Liver (tissue), 9 donors: ENCODE data around the gene DRAXIN. TPM values are rescaled to one million over a fixed set of nuclear protein-coding genes. Genes with fewer than 3 reads are reported as not detected.
A peak's percentile ranks its signal among the peaks of the same experiment; 100 is the strongest.

Experiments used
- DNase-seq: peaks from one replicate; pipeline ENCODE4 v3.0.0-alpha.2; 2017; ENCODE audit warnings: low spot score
- H3K27ac ChIP-seq, 2 donors: one replicate each; pipeline ENCODE4 v1.7.0; 2013; ENCODE audit warnings: inconsistent platforms in 2 of 2, low read length in 2 of 2, control low read depth in 1 of 2, low read depth in 1 of 2, mild to moderate bottlenecking in 1 of 2
- H3K27me3 ChIP-seq, 4 donors: one replicate each; pipeline versions ENCODE4 v1.6.1 to v1.7.0; 2013; ENCODE audit warnings: low read length in 3 of 4, inconsistent platforms in 1 of 4, mild to moderate bottlenecking in 1 of 4, moderate library complexity in 1 of 4; ENCODE audit not compliant: control insufficient read depth in 4 of 4, insufficient read depth in 4 of 4
- H3K36me3 ChIP-seq, 4 donors: one replicate each; pipeline versions ENCODE4 v1.6.1 to v1.7.0; 2013; ENCODE audit warnings: low read length in 3 of 4, mild to moderate bottlenecking in 3 of 4, low read depth in 1 of 4, moderate library complexity in 1 of 4; ENCODE audit not compliant: control insufficient read depth in 4 of 4, insufficient read depth in 3 of 4
- H3K4me1 ChIP-seq, 4 donors: one replicate each; pipeline versions ENCODE4 v1.6.1 to v1.7.0; 2013; ENCODE audit warnings: low read length in 3 of 4, mild to moderate bottlenecking in 3 of 4, moderate library complexity in 1 of 4; ENCODE audit not compliant: control insufficient read depth in 4 of 4, insufficient read depth in 4 of 4
- H3K4me3 ChIP-seq, 3 donors: one replicate each; pipeline versions ENCODE4 v1.6.1 to v1.7.0; 2013; ENCODE audit warnings: low read length in 3 of 3, control low read depth in 1 of 3, low read depth in 1 of 3, mild to moderate bottlenecking in 1 of 3
- H3K9ac ChIP-seq, 2 donors: one replicate each; pipeline ENCODE4 v1.7.0; 2013; ENCODE audit warnings: low read length in 2 of 2, mild to moderate bottlenecking in 2 of 2, moderate library complexity in 2 of 2, control low read depth in 1 of 2, low read depth in 1 of 2
- H3K9me3 ChIP-seq, 4 donors: one replicate each; pipeline versions ENCODE4 v1.6.1 to v1.7.0; 2013; ENCODE audit warnings: low read length in 3 of 4; ENCODE audit not compliant: control insufficient read depth in 4 of 4
- ATF3 ChIP-seq: IDR thresholded peaks from 2 replicates; pipeline ENCODE4 v1.6.1; 2016; ENCODE audit warnings: antibody characterized with exemption
- FOXA1 ChIP-seq: IDR thresholded peaks from 2 replicates; pipeline ENCODE4 v1.6.1; 2016; ENCODE audit warnings: antibody characterized with exemption
- FOXA2 ChIP-seq: IDR thresholded peaks from 2 replicates; pipeline ENCODE4 v1.6.1; 2016; ENCODE audit warnings: antibody characterized with exemption
- GABPA ChIP-seq, 2 donors: IDR thresholded peaks in 1 of 2; conservative IDR thresholded peaks in 1 of 2; 2 replicates each; pipeline ENCODE4 v1.6.1; 2016; ENCODE audit warnings: antibody characterized with exemption in 2 of 2, mild to moderate bottlenecking in 1 of 2, moderate library complexity in 1 of 2
- HNF4A ChIP-seq, 2 donors: conservative IDR thresholded peaks; 2 replicates each; pipeline ENCODE4 v1.6.1; 2016; ENCODE audit warnings: antibody characterized with exemption in 2 of 2, mild to moderate bottlenecking in 2 of 2
- HNF4G ChIP-seq: IDR thresholded peaks from 2 replicates; pipeline ENCODE4 v1.6.1; 2016; ENCODE audit warnings: antibody characterized with exemption
- JUND ChIP-seq, 2 donors: IDR thresholded peaks; 2 replicates each; pipeline ENCODE4 v1.6.1; 2016; ENCODE audit warnings: antibody characterized with exemption in 2 of 2
- MAX ChIP-seq: IDR thresholded peaks from 2 replicates; pipeline ENCODE4 v1.6.1; 2016; ENCODE audit warnings: antibody characterized with exemption
- NR2F2 ChIP-seq: IDR thresholded peaks from 2 replicates; pipeline ENCODE4 v1.6.1; 2016; ENCODE audit warnings: antibody characterized with exemption
- RAD21 ChIP-seq, 2 donors: IDR thresholded peaks; 2 replicates each; pipeline ENCODE4 v1.6.1; 2016; ENCODE audit warnings: antibody characterized with exemption in 2 of 2, mild to moderate bottlenecking in 2 of 2
- REST ChIP-seq: IDR thresholded peaks from 2 replicates; pipeline ENCODE4 v1.6.1; 2016; ENCODE audit warnings: antibody characterized with exemption, mild to moderate bottlenecking
- RXRA ChIP-seq, 2 donors: IDR thresholded peaks; 2 replicates each; pipeline ENCODE4 v1.6.1; 2017 to 2018; ENCODE audit warnings: antibody characterized with exemption in 2 of 2, mild to moderate bottlenecking in 1 of 2
- SP1 ChIP-seq: IDR thresholded peaks from 2 replicates; pipeline ENCODE4 v1.6.1; 2018; ENCODE audit warnings: antibody characterized with exemption, mild to moderate bottlenecking
- TAF1 ChIP-seq: conservative IDR thresholded peaks from 2 replicates; pipeline ENCODE4 v1.6.1; 2016; ENCODE audit warnings: antibody characterized with exemption, mild to moderate bottlenecking
- YY1 ChIP-seq: IDR thresholded peaks from 2 replicates; pipeline ENCODE4 v1.6.1; 2016; ENCODE audit warnings: antibody characterized with exemption, mild to moderate bottlenecking
- ZBTB33 ChIP-seq: IDR thresholded peaks from 2 replicates; pipeline ENCODE4 v1.6.1; 2016; ENCODE audit warnings: antibody characterized with exemption
- WGBS: extraction: QIAGEN DNeasy Blood & Tissue Kit; methylation state at CpG from one replicate; pipeline ENCODE4 v1.1.7; 2013; 5-methylcytosine and 5-hydroxymethylcytosine counted together
- polyA plus RNA-seq, 2 donors: library from polyadenylated mRNA; stranded (reverse) in 1 of 2; unstranded in 1 of 2; fragments of 200-250 nt in 1 of 2; fragments of >200 nt in 1 of 2; fragmentation: Nextera tagmentation in 1 of 2; extraction: Ambion mirVana in 1 of 2; gene quantifications; one replicate each; pipeline versions ENCODE4 v1.2.1 to v1.2.3, GENCODE V29; 2013 to 2015
- total RNA-seq, 2 donors: library from RNA; depleted of rRNA; stranded (reverse); fragments of >200 nt; gene quantifications; one replicate each; pipeline ENCODE4 v1.2.3, GENCODE V29; 2014
- donor health status: healthy.
- donor health status: healthy.
- donor health status: healthy.
- donor health status: healthy.
- donor health status: healthy.

Gene DRAXIN
- total and polyA plus RNA-seq, 4 donors: under 0.01 to 0.01 TPM; not detected in 2

GRCh38 chr1:11729155-11729497 lies 37.6 kb downstream of the DRAXIN start:
- Histone ChIP-seq H3K9ac (no peak overlapping the region), H3K4me3 (no peak overlapping the region), H3K27ac (peak overlapping the region in 1 of 2 donors; percentile 56), H3K4me1 (peaks cover 0 to 13% (median 10%) of the 10 kb centered on the region in 4 donors), H3K36me3 (no peaks in the 10 kb centered on the region), H3K27me3 (no peaks in the 10 kb centered on the region), H3K9me3 (no peaks in the 10 kb centered on the region)
- WGBS: 79% methylated on average over 11 of the region's 11 CpGs
- TF ChIP-seq MAX (no peak), FOXA1 (no peak), GABPA (IDR thresholded peaks at IDR 0.05 in 1 of 2, conservative IDR thresholded peaks at IDR 0.05 in 1 of 2) (no peak), REST (no peak), SP1 (no peak), RAD21 (IDR thresholded peaks at IDR 0.05) (no peak), RXRA (IDR thresholded peaks at IDR 0.05) (no peak), HNF4A (conservative IDR thresholded peaks at IDR 0.05) (no peak), YY1 (no peak), TAF1 (no peak), FOXA2 (no peak), NR2F2 (no peak)
- no peak for DNase-seq

- Histone ChIP-seq H3K9me3 (no peaks in the 10 kb centered on the region), H3K27ac (peak overlapping the region in 1 of 2 donors; percentile 56), H3K27me3 (no peaks in the 10 kb centered on the region), H3K36me3 (no peaks in the 10 kb centered on the region), H3K4me3 (no peak overlapping the region), H3K9ac (no peak overlapping the region), H3K4me1 (peaks cover 0 to 13% (median 10%) of the 10 kb centered on the region in 4 donors)
- TF ChIP-seq ATF3 (no peak), TAF1 (no peak), NR2F2 (no peak), ZBTB33 (no peak), JUND (IDR thresholded peaks at IDR 0.05) (no peak), MAX (no peak), HNF4G (no peak), RXRA (IDR thresholded peaks at IDR 0.05) (no peak), HNF4A (conservative IDR thresholded peaks at IDR 0.05) (no peak), SP1 (no peak), YY1 (no peak), FOXA1 (no peak)
- 66% methylated on average over 26 of the region's 26 CpGs for WGBS
- DNase-seq: no peak
Observed at GRCh38 chr1:11729498-11730428, 38.3 kb downstream of the DRAXIN start.
